Measurements from ENCODE around the gene MYORG. TPM values are rescaled to one million over a fixed set of nuclear protein-coding genes. Genes with fewer than 3 reads are reported as not detected.

Gene MYORG
- total RNA-seq, 1 experiment from 2014 or later, result 3.0 TPM

- Histone ChIP-seq H3K4me3 (no peak overlapping the region), H3K9me2 (ENCODE audit: insufficient read depth) (no peaks in the 10 kb centered on the region), H2AFZ (no peak overlapping the region), H3K9me3 (ENCODE audit: insufficient read depth, low read depth) (no peaks in the 10 kb centered on the region), H3F3A (ENCODE audit: insufficient read depth, low read depth) (no peaks in the 10 kb centered on the region), H3K4me1 (replicated peaks; ENCODE audit: insufficient read depth) (no peaks in the 10 kb centered on the region), H3K36me3 (ENCODE audit: low read depth) (no peaks in the 10 kb centered on the region), H3K27me3 (ENCODE audit: insufficient read depth, low read depth) (no peaks in the 10 kb centered on the region), H4K20me1 (ENCODE audit: insufficient read depth) (peaks cover 3% of the 10 kb centered on the region; the same call in 1 of the 2 replicates), H3K27ac (no peak overlapping the region), H3K79me2 (ENCODE audit: low read depth) (no peaks in the 10 kb centered on the region), H3K4me2 (no peak overlapping the region)
- peak in 1 of 2 experiments; percentile 29 for DNase-seq
- BruUV-seq (replicated peaks), result no TSS peak
- intact Hi-C loops (cut with micrococcal nuclease; ENCODE audit: unreplicated experiment), result no loop called here
- TF ChIP-seq CTCF (conservative IDR thresholded peaks at IDR 0.05), result no peak
- ChIA-PET POLR2A (ENCODE audit: unreplicated experiment) (no interaction called here), CTCF (no interaction called here)
Measured at GRCh38 chr9:34413231-34413852, 36.6 kb upstream of the MYORG start.

- no peak for DNase-seq
- Histone ChIP-seq H3K9me3 (ENCODE audit: insufficient read depth, low read depth) (no peaks in the 10 kb centered on the region), H3K4me2 (no peak overlapping the region), H3K9me2 (ENCODE audit: insufficient read depth) (no peaks in the 10 kb centered on the region), H3K27ac (no peak overlapping the region), H3K79me2 (ENCODE audit: low read depth) (no peaks in the 10 kb centered on the region), H3K27me3 (ENCODE audit: insufficient read depth, low read depth) (no peaks in the 10 kb centered on the region), H4K20me1 (ENCODE audit: insufficient read depth) (peaks cover 3% of the 10 kb centered on the region; the same call in 1 of the 2 replicates), H3K36me3 (ENCODE audit: low read depth) (no peaks in the 10 kb centered on the region), H3F3A (ENCODE audit: insufficient read depth, low read depth) (no peaks in the 10 kb centered on the region), H3K4me3 (no peak overlapping the region), H3K4me1 (replicated peaks; ENCODE audit: insufficient read depth) (no peaks in the 10 kb centered on the region), H2AFZ (no peak overlapping the region)
- no peak for TF ChIP-seq CTCF (conservative IDR thresholded peaks at IDR 0.05)
- no peak for TF ChIP-seq EZH2 (IDR thresholded peaks at IDR 0.05; ENCODE audit: low read depth)
- ChIA-PET CTCF (no interaction called here), POLR2A (ENCODE audit: unreplicated experiment) (no interaction called here)
- intact Hi-C loops (cut with micrococcal nuclease; ENCODE audit: unreplicated experiment), result no loop called here
- BruUV-seq (replicated peaks), result no TSS peak
Measured at GRCh38 chr9:34412336-34412735, 35.6 kb upstream of the MYORG start.

GRCh38 chr9:34409154-34409553, 32.5 kb upstream of the MYORG start:
- Histone ChIP-seq H3K4me2 (no peak overlapping the region), H3F3A (ENCODE audit: insufficient read depth, low read depth) (no peaks in the 10 kb centered on the region), H3K9me3 (ENCODE audit: insufficient read depth, low read depth) (no peaks in the 10 kb centered on the region), H3K4me1 (replicated peaks; ENCODE audit: insufficient read depth) (no peaks in the 10 kb centered on the region), H3K4me3 (no peak overlapping the region), H3K27ac (no peak overlapping the region), H4K20me1 (ENCODE audit: insufficient read depth) (peaks cover 5% of the 10 kb centered on the region), H3K79me2 (ENCODE audit: low read depth) (no peaks in the 10 kb centered on the region), H3K9me2 (ENCODE audit: insufficient read depth) (no peaks in the 10 kb centered on the region), H3K27me3 (ENCODE audit: insufficient read depth, low read depth) (no peaks in the 10 kb centered on the region), H3K36me3 (ENCODE audit: low read depth) (no peaks in the 10 kb centered on the region), H2AFZ (no peak overlapping the region)
- intact Hi-C loops (cut with micrococcal nuclease; ENCODE audit: unreplicated experiment), result no loop called here
- ChIA-PET POLR2A (ENCODE audit: unreplicated experiment) (no interaction called here), CTCF (no interaction called here)
- no TSS peak for BruUV-seq (replicated peaks)
- no peak for DNase-seq
- no peak for TF ChIP-seq EZH2 (IDR thresholded peaks at IDR 0.05; ENCODE audit: low read depth)
- no peak for TF ChIP-seq CTCF (conservative IDR thresholded peaks at IDR 0.05)

Measured in PC-9 (cell line).